ENCODE measurements around the gene TGM5. TPM values are rescaled to one million over a fixed set of nuclear protein-coding genes. Genes with fewer than 3 reads are reported as not detected.

The TGM5 gene
- not detected in 3 replicates for total RNA-seq

GRCh38 chr15:43266834-43267233, at the start of gene TGM5:
Gene TGM5 (minus strand): TSS chr15:43266928. CDS start chr15:43266849, 79 bp downstream.
- no peak for TF ChIP-seq CTCF (IDR thresholded peaks at IDR 0.05; ENCODE audit: unreplicated experiment)
- DNase-seq (ENCODE audit: low spot score in 2 of 2, unreplicated experiment in 2 of 2), result no peak
- peaks cover under 1% of the 10 kb centered on the region for H3K9me3 Mint-ChIP-seq
- H3K27ac Mint-ChIP-seq, result no peak within 1 kb of the TSS
- H3K36me3 Mint-ChIP-seq, result no peaks in the 10 kb centered on the region
- peaks cover 82% of the 10 kb centered on the region for H3K27me3 Mint-ChIP-seq (ENCODE audit: low read depth)
- no peaks in the 10 kb centered on the region for H3K4me1 Mint-ChIP-seq
- no peak within 1 kb of the TSS for H3K4me3 Mint-ChIP-seq

- peaks cover 63% of the 10 kb centered on the region for H3K27me3 Mint-ChIP-seq (ENCODE audit: low read depth)
- H3K4me3 Mint-ChIP-seq, result no peak overlapping the region
- H3K4me1 Mint-ChIP-seq, result no peaks in the 10 kb centered on the region
- no peak for DNase-seq (ENCODE audit: low spot score in 2 of 2, unreplicated experiment in 2 of 2)
- no peak overlapping the region for H3K27ac Mint-ChIP-seq
- no peaks in the 10 kb centered on the region for H3K36me3 Mint-ChIP-seq
- no peaks in the 10 kb centered on the region for H3K9me3 Mint-ChIP-seq
- no peak for TF ChIP-seq CTCF (IDR thresholded peaks at IDR 0.05; ENCODE audit: unreplicated experiment)
Measured at GRCh38 chr15:43314171-43314570, 47.4 kb upstream of the TGM5 start.

- Mint-ChIP-seq H3K4me1 (no peaks in the 10 kb centered on the region), H3K36me3 (no peaks in the 10 kb centered on the region), H3K4me3 (no peak overlapping the region), H3K27me3 (ENCODE audit: low read depth) (peaks cover 67% of the 10 kb centered on the region), H3K9me3 (no peaks in the 10 kb centered on the region), H3K27ac (no peak overlapping the region)
- no peak for TF ChIP-seq CTCF (IDR thresholded peaks at IDR 0.05; ENCODE audit: unreplicated experiment)
- DNase-seq (ENCODE audit: low spot score in 2 of 2, unreplicated experiment in 2 of 2), result no peak
Measured at GRCh38 chr15:43312378-43312777, 45.6 kb upstream of the TGM5 start.

- H3K4me1 Mint-ChIP-seq, result no peaks in the 10 kb centered on the region
- DNase-seq (ENCODE audit: low spot score in 2 of 2, unreplicated experiment in 2 of 2), result no peak
- peaks cover 62% of the 10 kb centered on the region for H3K27me3 Mint-ChIP-seq (ENCODE audit: low read depth)
- H3K27ac Mint-ChIP-seq, result no peak within 1 kb of the TSS
- TF ChIP-seq CTCF (IDR thresholded peaks at IDR 0.05; ENCODE audit: unreplicated experiment), result no peak
- no peak within 1 kb of the TSS for H3K4me3 Mint-ChIP-seq
- no peaks in the 10 kb centered on the region for H3K9me3 Mint-ChIP-seq
- no peaks in the 10 kb centered on the region for H3K36me3 Mint-ChIP-seq
Measured at GRCh38 chr15:43302205-43302817, 35.6 kb upstream of the TGM5 start, which contains the start of gene TGM7. Gene TGM7 (minus strand): TSS chr15:43302255.

GRCh38 chr15:43299884-43300283, 33.2 kb upstream of the TGM5 start:
- H3K9me3 Mint-ChIP-seq, result no peaks in the 10 kb centered on the region
- TF ChIP-seq CTCF (IDR thresholded peaks at IDR 0.05; ENCODE audit: unreplicated experiment), result no peak

More at GRCh38 chr15:43299884-43300283, 33.2 kb upstream of the TGM5 start:
- peaks cover 56% of the 10 kb centered on the region for H3K27me3 Mint-ChIP-seq (ENCODE audit: low read depth)
- no peak overlapping the region for H3K4me3 Mint-ChIP-seq
- H3K4me1 Mint-ChIP-seq, result no peaks in the 10 kb centered on the region
- H3K27ac Mint-ChIP-seq, result no peak overlapping the region
- no peaks in the 10 kb centered on the region for H3K36me3 Mint-ChIP-seq
- DNase-seq (ENCODE audit: low spot score in 2 of 2, unreplicated experiment in 2 of 2), result no peak
